K562 (cell line): ENCODE data around the gene ISYNA1. TPM values are rescaled to one million over a fixed set of nuclear protein-coding genes. Genes with fewer than 3 reads are reported as not detected.

Experiments used
- CREM ChIP-seq: IDR thresholded peaks from 2 replicates; pipeline ENCODE4 v1.6.1; 2014; ENCODE audit warnings: antibody characterized with exemption, low read depth
- CXXC5 ChIP-seq: fragments of 250-450 bp; sonication (Bioruptor Pico); IDR thresholded peaks from 2 replicates; pipeline ENCODE4 v1.8.0; 2022; ENCODE audit warnings: inconsistent platforms, mild to moderate bottlenecking, moderate library complexity
- DACH1 ChIP-seq: fragments of 450-650 bp; IDR thresholded peaks from 2 replicates; pipeline ENCODE4 v1.6.1; 2018; ENCODE audit not compliant: partially characterized antibody
- RAD51 ChIP-seq: fragments of 450-650 bp; IDR thresholded peaks from 2 replicates; pipeline ENCODE4 v1.7.1; 2016; ENCODE audit warnings: low read depth, mild to moderate bottlenecking, borderline replicate concordance
- SP1 ChIP-seq: sonication (generic); formaldehyde crosslinking; IDR thresholded peaks from 2 replicates; pipeline ENCODE4 v1.8.1; 2022; ENCODE audit warnings: mild to moderate bottlenecking, missing genetic modification reagents
- TBP ChIP-seq: optimal IDR thresholded peaks from 2 replicates; pipeline ENCODE3; 2011; ENCODE audit warnings: low read depth, low read length, improper control_type of control experiment
- ZKSCAN1 ChIP-seq: fragments of 150-350 bp; IDR thresholded peaks from 2 replicates; pipeline ENCODE4 v1.6.1; 2016; ENCODE audit warnings: low read depth, low read length
- polyA plus RNA-seq, 8 experiments: library from polyadenylated mRNA; depleted of rRNA in 4 of 8; stranded (reverse) in 5 of 8; unstranded in 3 of 8; fragments of >200 nt; fragmentation: Nextera tagmentation in 2 of 8; fragmentation: Illumina TruSeq in 1 of 8; extraction: Ambion mirVana in 2 of 8; extraction: Trizol in 1 of 8; gene quantifications; 2 replicates each; pipeline versions ENCODE4 v1.2.1 to v1.2.3, GENCODE V29; 2011 to 2014; ENCODE audit warnings: inconsistent platforms in 1 of 8, missing spikeins in 1 of 8
- total RNA-seq, 7 experiments: library from RNA; depleted of rRNA in 6 of 7; stranded (reverse); fragments of >200 nt in 6 of 7; fragmentation: Illumina TruSeq in 2 of 7; extraction: Trizol in 2 of 7; gene quantifications; 2 replicates each; pipeline versions ENCODE4 v1.2.1 to v1.2.3, GENCODE V29; 2011 to 2021; ENCODE audit warnings: low replicate concordance in 1 of 7
- TF ChIP-seq, protein P1 (sequence below), 2 experiments: fragments of 150-350 bp in 1 of 2; IDR thresholded peaks; 2 replicates each; pipeline ENCODE4 v1.6.1; 2012 to 2016; ENCODE audit warnings: low read depth in 2 of 2, low read length in 2 of 2, mild to moderate bottlenecking in 1 of 2, moderate library complexity in 1 of 2
- TF ChIP-seq, protein P2 (sequence below), 2 experiments: fragments of 450-650 bp in 1 of 2; sonication (generic) in 1 of 2; formaldehyde crosslinking in 1 of 2; IDR thresholded peaks; 2 replicates each; pipeline versions ENCODE4 v1.7.1 to v1.9.0; 2016 to 2022; ENCODE audit warnings: inconsistent platforms in 1 of 2, mild to moderate bottlenecking in 1 of 2, missing genetic modification reagents in 1 of 2
- TF ChIP-seq, protein P3 (sequence below): fragments of 250-450 bp; sonication (Bioruptor Pico); IDR thresholded peaks from 2 replicates; pipeline ENCODE4 v1.5.0; 2021; ENCODE audit warnings: mild to moderate bottlenecking, moderate library complexity

Gene ISYNA1
- total and polyA plus RNA-seq, 9 of the 15 experiments (the other 6 are each of a cell fraction or from before 2014, with no cell fraction given): 21.8 to 460 (median 93.2) TPM

DNA sequence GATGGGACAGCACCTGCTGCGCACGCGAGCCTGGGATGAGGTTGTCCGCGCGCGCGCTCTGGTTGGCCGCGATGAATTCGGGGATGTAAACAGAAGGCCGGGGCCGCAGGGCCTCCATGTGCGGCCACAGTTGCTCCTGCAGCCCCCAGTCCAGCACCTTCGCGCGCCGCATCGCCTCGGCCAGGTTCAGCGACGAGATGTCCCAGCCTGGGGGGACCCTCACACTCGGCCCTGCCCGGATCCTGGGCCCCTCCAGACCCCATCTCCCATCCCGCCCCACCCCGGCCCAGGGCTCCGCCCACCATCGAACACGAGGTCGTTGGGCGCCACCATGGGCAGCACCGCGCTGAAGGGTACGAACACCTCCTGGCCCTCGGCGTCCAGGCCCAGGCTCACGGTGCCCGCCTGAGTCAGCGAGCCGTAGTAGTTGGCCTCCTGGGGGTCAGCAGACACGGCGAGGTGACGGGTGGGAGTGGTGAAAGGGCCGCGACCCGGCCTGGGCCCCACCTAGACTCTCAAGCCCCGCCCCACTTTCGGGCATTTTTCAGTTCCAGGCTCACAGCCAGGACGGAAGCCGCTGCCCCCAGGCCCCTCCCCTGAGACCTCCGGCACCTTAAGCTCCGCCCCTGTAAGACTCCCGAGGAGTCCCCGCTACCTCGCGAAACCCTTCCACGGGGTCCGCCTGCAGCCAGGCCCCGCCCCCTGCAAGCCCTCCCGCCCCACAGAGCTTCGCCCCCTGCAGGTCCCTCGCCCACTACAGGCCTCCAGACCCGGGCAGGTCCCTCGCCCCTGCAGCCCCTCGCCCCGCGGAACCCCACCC lies 1.1 kb downstream of the ISYNA1 start (continued):
- TF ChIP-seq, protein P1, sequence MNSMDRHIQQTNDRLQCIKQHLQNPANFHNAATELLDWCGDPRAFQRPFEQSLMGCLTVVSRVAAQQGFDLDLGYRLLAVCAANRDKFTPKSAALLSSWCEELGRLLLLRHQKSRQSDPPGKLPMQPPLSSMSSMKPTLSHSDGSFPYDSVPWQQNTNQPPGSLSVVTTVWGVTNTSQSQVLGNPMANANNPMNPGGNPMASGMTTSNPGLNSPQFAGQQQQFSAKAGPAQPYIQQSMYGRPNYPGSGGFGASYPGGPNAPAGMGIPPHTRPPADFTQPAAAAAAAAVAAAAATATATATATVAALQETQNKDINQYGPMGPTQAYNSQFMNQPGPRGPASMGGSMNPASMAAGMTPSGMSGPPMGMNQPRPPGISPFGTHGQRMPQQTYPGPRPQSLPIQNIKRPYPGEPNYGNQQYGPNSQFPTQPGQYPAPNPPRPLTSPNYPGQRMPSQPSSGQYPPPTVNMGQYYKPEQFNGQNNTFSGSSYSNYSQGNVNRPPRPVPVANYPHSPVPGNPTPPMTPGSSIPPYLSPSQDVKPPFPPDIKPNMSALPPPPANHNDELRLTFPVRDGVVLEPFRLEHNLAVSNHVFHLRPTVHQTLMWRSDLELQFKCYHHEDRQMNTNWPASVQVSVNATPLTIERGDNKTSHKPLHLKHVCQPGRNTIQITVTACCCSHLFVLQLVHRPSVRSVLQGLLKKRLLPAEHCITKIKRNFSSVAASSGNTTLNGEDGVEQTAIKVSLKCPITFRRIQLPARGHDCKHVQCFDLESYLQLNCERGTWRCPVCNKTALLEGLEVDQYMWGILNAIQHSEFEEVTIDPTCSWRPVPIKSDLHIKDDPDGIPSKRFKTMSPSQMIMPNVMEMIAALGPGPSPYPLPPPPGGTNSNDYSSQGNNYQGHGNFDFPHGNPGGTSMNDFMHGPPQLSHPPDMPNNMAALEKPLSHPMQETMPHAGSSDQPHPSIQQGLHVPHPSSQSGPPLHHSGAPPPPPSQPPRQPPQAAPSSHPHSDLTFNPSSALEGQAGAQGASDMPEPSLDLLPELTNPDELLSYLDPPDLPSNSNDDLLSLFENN (IDR thresholded peaks at IDR 0.05; ENCODE audit: low read depth in 2 of 2, low read length in 2 of 2): no peak
- TF ChIP-seq ZKSCAN1 (no peak), RAD51 (no peak), CXXC5 (CRISPR knock-in tag) (peak; percentile 48), TBP (peak; percentile 24), DACH1 (no peak), CREM (0 out of 2 replicates have a peak, but pooled peaks have one; percentile 6), SP1 (CRISPR knock-in tag) (peak; percentile 56)
- TF ChIP-seq, protein P2, sequence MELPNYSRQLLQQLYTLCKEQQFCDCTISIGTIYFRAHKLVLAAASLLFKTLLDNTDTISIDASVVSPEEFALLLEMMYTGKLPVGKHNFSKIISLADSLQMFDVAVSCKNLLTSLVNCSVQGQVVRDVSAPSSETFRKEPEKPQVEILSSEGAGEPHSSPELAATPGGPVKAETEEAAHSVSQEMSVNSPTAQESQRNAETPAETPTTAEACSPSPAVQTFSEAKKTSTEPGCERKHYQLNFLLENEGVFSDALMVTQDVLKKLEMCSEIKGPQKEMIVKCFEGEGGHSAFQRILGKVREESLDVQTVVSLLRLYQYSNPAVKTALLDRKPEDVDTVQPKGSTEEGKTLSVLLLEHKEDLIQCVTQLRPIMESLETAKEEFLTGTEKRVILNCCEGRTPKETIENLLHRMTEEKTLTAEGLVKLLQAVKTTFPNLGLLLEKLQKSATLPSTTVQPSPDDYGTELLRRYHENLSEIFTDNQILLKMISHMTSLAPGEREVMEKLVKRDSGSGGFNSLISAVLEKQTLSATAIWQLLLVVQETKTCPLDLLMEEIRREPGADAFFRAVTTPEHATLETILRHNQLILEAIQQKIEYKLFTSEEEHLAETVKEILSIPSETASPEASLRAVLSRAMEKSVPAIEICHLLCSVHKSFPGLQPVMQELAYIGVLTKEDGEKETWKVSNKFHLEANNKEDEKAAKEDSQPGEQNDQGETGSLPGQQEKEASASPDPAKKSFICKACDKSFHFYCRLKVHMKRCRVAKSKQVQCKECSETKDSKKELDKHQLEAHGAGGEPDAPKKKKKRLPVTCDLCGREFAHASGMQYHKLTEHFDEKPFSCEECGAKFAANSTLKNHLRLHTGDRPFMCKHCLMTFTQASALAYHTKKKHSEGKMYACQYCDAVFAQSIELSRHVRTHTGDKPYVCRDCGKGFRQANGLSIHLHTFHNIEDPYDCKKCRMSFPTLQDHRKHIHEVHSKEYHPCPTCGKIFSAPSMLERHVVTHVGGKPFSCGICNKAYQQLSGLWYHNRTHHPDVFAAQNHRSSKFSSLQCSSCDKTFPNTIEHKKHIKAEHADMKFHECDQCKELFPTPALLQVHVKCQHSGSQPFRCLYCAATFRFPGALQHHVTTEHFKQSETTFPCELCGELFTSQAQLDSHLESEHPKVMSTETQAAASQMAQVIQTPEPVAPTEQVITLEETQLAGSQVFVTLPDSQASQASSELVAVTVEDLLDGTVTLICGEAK (IDR thresholded peaks at IDR 0.05): no peak
- TF ChIP-seq, protein P2 (CRISPR knock-in tag; IDR thresholded peaks at IDR 0.05): no peak
- TF ChIP-seq, protein P3, sequence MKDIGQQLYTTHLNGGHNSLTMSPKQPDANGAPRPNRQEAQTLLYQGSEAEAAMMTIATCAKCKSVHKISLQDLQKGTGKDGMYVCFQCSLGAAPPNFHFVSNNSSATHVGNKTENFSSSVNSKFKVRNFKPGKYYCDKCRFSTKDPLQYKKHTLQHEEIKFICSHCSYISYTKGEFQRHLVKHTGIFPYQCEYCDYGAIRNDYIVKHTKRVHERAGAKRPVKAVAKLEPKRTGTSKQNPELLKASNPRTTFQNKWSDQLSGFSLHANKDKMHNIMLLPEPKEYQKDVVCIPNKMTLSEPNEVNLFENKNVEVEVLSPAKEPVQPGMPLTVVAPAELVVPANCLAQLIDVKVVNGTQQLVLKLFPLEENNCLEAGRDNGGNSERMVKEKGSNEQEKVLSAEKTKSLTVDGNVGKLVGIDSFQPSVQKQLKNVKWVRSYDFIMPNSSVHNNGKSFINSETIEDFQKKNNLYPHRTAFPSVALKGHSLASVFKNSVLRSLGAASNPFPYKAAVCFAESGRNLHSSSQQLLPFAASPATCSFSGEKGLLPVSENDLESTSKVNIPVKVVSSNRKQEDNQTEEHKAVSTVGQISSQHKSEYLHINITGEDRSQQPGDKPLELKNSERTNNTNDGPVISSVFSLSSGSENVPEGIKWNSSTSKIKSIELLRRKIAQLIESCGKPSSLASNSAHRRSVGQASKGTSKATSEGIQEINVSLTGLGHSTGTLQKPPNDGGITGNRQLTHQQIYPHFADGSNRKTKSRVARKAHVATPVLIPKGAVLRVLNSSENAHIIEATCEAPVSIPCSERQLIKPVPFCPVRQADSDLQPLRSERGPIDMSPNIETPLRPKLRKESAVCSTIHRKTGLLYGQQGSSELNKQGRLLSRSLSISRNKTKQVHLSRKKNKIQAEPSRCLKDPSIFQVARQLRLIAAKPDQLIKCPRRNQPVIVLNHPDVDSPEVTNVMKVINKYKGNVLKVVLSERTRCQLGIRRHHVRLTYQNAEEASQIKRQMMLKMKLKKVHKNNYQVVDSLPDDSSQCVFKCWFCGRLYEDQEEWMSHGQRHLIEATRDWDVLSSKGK (CRISPR knock-in tag): no peak
